GM08714 (cell line): ENCODE results near the gene NHERF1.

Experiments
- H3K4me3 ChIP-seq: fragments of 200-500 bp; sonication (Bioruptor generic); 2 replicates; pipeline ENCODE4 v1.5.1; 2014; ENCODE audit warnings: mild to moderate bottlenecking, low read length, inconsistent platforms
- ZNF274 ChIP-seq: IDR thresholded peaks from 2 replicates; pipeline ENCODE4 v1.6.1; 2012; ENCODE audit warnings: mild to moderate bottlenecking, low read depth, low read length

NHERF1 gene

DNA sequence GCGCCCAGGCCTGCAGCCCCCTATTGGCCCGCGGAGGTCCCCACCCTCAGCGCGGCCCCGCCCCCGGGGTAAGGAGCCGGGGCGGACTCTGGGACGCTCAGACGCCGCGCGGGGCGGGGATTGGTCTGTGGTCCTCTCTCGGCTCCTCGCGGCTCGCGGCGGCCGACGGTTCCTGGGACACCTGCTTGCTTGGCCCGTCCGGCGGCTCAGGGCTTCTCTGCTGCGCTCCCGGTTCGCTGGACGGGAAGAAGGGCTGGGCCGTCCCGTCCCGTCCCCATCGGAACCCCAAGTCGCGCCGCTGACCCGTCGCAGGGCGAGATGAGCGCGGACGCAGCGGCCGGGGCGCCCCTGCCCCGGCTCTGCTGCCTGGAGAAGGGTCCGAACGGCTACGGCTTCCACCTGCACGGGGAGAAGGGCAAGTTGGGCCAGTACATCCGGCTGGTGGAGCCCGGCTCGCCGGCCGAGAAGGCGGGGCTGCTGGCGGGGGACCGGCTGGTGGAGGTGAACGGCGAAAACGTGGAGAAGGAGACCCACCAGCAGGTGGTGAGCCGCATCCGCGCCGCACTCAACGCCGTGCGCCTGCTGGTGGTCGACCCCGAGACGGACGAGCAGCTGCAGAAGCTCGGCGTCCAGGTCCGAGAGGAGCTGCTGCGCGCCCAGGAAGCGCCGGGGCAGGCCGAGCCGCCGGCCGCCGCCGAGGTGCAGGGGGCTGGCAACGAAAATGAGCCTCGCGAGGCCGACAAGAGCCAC lies at the start of gene NHERF1:
Gene NHERF1 (plus strand): TSS at position 100 of the 750 bp plus-strand sequence. CDS start 219 bp downstream, at position 319.
- no peak for TF ChIP-seq ZNF274
- H3K4me3 ChIP-seq = peak within 1 kb of the TSS; percentile 76

- no peak overlapping the region for H3K4me3 ChIP-seq
- no peak for TF ChIP-seq ZNF274
Observed at GRCh38 chr17:74699236-74699635, 49.2 kb upstream of the NHERF1 start.

DNA sequence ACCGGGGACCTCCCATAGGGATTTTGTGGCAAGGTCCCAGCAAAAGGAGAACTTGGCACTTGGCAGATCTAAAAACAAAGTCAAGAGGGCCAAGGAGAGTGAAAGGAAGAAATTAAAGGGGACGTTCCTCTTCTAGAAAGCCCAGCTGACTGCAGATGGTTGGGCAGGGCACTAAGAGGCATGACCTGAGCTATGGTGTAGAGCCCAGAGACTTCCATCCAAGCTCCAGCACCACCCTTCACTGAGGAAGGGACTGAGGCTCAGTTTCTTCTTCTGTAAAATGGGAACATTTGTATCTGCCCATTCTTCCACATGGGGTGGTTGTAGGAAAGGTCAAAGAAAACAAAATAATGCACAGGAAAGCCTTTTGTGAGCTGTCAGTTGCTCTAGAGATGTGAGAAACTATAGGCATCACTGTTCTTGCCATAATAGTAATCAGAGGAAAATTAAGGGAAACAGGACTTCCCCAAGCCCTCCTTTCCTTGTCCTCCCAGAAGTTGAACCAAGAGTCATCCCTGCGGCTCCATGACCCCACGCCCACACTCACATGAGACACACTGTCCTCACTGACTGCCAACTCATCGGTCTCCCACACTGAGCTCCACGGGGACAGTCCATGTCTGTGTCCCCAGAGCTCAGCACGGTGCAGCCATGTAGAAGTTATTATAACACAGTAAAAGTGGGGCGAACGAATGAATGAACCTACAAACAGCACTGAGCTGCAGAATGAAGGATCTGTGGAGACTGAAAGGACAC lies 46.1 kb upstream of the NHERF1 start:
- TF ChIP-seq ZNF274 = no peak
- no peak overlapping the region for H3K4me3 ChIP-seq

DNA sequence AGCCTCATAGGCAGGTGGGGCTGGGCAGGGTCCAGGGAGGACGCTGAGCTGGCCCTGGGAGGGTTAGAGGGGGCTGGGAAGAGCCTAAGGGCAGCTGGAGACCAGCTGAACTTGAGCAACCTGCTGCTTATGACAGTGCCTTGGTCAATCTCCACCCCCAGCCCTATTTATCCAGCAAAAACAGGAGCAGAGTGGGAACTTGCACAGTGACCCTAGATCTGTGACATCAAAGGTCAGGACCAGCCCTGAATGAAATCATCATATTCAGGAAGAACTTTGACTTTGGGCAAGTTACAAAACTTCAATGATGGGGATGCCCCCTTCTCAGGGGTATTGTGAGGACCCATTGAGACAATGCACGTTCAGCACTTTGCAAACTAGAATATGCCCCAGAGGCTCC lies 45.1 kb upstream of the NHERF1 start:
- no peak overlapping the region for H3K4me3 ChIP-seq
- TF ChIP-seq ZNF274 = no peak

GRCh38 chr17:74704544-74704943 lies 43.9 kb upstream of the NHERF1 start:
- no peak overlapping the region for H3K4me3 ChIP-seq
- TF ChIP-seq ZNF274 = no peak

DNA sequence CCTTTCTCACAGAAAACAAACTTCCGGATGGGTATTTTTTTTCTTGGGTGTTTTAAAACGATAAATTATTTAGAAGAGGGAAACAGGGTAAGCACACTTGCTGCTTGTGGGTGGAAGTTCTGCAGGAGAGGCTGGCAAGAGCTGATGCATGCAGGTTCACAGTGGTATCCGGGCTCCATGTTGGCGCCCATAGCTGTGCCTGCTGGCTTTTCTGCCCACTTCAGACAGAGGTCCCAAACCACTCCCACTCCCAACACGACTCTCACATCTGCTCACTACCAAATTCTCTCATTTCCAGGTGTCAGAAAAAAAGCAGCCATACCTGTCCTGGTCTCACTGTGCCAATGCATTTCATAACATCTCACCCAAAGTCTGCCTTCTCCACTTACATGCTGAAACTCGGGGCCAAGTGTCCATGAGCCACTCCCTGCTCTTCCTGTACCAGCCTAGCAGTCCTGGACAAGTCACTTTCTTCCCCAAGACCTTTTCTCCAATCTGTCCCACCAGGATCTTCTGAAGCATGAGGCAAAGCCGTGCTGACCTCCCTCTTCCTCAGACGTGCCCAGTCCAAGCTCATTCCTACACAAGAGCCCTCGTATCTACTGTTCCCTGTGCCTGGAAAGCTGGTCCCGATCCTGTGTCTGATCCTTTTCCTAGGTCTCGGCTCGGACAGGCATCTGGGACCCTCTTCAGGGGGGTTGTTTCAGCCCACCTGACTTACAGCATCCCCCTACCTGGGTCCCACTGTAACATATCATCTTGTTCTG lies 37.2 kb upstream of the NHERF1 start:
- no peak overlapping the region for H3K4me3 ChIP-seq
- TF ChIP-seq ZNF274 = no peak

- no peak overlapping the region for H3K4me3 ChIP-seq
- no peak for TF ChIP-seq ZNF274
Observed at GRCh38 chr17:74712301-74712700, 36.1 kb upstream of the NHERF1 start.

DNA sequence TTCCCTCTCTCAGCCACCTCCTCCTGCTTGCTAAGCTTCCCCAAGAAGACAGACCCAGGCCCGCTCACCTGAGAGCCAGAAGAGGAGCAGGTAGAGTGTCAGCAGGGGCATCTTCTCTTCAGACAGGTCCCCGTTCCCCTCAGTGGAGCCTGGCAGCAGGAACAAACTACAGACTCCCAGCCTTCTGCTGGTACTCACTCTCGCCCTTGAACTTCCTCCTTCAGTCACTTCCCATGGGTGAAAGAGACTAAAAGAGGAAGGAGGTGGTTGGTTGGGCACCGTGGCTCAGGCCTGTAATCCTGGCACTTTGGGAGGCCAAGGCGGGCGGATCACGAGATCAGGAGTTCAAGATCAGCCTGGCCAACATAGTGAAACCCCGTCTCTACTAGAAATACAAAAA lies 35.7 kb upstream of the NHERF1 start, which contains the start of gene CD300LF:
Gene CD300LF (minus strand): TSS at position 168 of the 400 bp plus-strand sequence. CDS start 57 bp downstream, at position 111.
- TF ChIP-seq ZNF274 = no peak
- no peak within 1 kb of the TSS for H3K4me3 ChIP-seq

DNA sequence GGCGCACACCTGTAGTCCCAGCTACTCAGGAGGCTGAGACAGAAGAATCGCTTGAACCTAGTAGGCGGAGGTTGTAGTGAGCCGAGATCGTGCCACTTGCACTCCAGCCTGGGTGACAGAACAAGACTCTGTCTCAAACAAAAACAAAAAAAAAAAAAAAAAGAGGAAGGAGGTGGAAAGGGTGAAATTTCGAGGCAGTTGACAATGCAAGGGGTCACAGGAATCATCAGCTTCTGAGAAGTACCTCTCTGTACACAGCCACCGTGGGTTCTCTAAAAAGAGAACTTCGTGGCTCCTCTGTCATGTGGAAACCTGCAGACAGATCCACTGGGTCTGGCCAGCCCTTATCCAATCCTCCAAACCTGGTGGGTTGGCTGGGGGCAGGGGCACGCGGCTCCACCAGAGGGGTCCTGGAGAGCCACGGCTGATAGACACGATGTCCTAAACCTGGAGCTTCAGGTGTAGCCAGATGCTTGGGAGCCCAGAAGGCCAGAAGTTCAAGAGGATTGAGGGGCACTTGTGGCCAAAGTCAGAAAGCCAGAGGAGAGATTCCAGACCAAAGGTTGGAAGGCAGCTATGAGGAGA lies 35.2 kb upstream of the NHERF1 start:
- TF ChIP-seq ZNF274 = no peak
- H3K4me3 ChIP-seq = no peak overlapping the region

- no peak overlapping the region for H3K4me3 ChIP-seq
- no peak for TF ChIP-seq ZNF274
Observed at GRCh38 chr17:74715144-74715543, 33.3 kb upstream of the NHERF1 start.

DNA sequence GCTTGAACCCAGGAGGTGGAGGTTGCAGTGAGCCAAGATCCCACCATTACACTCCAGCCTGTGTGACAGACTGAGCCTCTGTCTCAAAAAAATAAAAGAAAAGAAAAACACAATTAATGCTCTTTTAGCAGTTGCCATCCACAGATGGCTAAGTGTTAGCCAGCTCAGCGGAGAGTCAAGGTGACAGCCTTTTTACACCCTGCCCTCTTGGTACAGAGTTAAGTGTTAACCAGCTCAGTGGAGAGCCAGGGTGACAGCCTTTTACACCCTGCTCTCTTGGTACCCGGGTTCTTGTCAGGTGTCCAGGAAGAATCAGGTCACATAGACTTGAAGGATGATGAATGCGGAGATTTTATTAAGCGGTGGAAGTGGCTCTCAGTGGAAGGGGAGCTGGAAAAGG lies 27.9 kb upstream of the NHERF1 start:
- no peak for TF ChIP-seq ZNF274

DNA sequence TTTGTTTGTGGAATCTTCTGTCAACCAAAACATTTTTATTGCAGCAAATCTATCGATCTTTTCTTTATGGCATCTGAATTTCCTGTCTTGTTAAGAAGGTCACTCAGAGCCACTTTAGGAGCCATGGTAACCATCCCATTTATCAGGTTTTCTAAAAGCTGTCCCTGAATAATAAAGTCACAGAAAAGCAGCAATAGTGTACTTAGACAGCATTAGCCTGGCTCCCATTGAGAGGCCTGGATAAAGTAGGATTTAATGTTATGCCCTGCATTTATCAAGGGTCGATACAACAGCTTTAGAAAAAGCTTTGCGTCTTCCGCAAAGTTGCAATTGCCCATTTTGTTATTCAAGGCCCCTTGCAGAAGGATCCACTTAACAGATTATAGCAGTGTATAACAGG lies 25.6 kb upstream of the NHERF1 start:
- H3K4me3 ChIP-seq = no peak overlapping the region

More for the DNA sequence above, 27.9 kb upstream of the NHERF1 start:
- H3K4me3 ChIP-seq = no peak overlapping the region

GRCh38 chr17:74723891-74724290 lies 24.5 kb upstream of the NHERF1 start:
- TF ChIP-seq ZNF274 = no peak
- H3K4me3 ChIP-seq = no peak overlapping the region

More for the DNA sequence above, 25.6 kb upstream of the NHERF1 start:
- TF ChIP-seq ZNF274 = no peak

- no peak for TF ChIP-seq ZNF274
- H3K4me3 ChIP-seq = no peak overlapping the region
Observed at GRCh38 chr17:74725111-74725510, 23.3 kb upstream of the NHERF1 start.
